Sigmoid colon (tissue), 7 donors: ENCODE measurements around the gene ZYG11A. TPM values are rescaled to one million over a fixed set of nuclear protein-coding genes. Genes with fewer than 3 reads are reported as not detected.
A peak's percentile ranks its signal among the peaks of the same experiment; 100 is the strongest.

Source experiments
- DNase-seq: peaks from one replicate; pipeline ENCODE4 v3.0.0-alpha.2; 2019
- H3K27ac ChIP-seq, 4 donors: fragments of 200-600 bp; sonication (generic); one replicate each; pipeline ENCODE4 v1.5.1; 2016 to 2019; ENCODE audit warnings: mild to moderate bottlenecking in 1 of 4
- H3K27me3 ChIP-seq, 3 donors: fragments of 200-600 bp; sonication (generic); one replicate each; pipeline ENCODE4 v1.5.1; 2019; ENCODE audit warnings: mild to moderate bottlenecking in 1 of 3
- H3K36me3 ChIP-seq, 4 donors: fragments of 200-600 bp; sonication (generic); one replicate each; pipeline ENCODE4 v1.5.1; 2016 to 2019
- H3K4me1 ChIP-seq, 4 donors: fragments of 200-600 bp; sonication (generic); one replicate each; pipeline ENCODE4 v1.5.1; 2017 to 2019
- H3K4me3 ChIP-seq, 4 donors: fragments of 200-600 bp; sonication (generic); one replicate each; pipeline ENCODE4 v1.5.1; 2017 to 2019; ENCODE audit warnings: mild to moderate bottlenecking in 2 of 4, moderate library complexity in 1 of 4
- H3K9me3 ChIP-seq, 4 donors: fragments of 200-600 bp in 3 of 4; sonication (generic) in 3 of 4; one replicate each; pipeline versions ENCODE4 v1.5.1 to v1.6.1; 2013 to 2019
- CTCF ChIP-seq, 4 experiments: fragments of 450-650 bp in 3 of 4; fragments of 200-600 bp in 1 of 4; IDR thresholded peaks; one replicate each; pipeline ENCODE4 v1.5.1; 2016 to 2019; ENCODE audit warnings: antibody characterized with exemption in 4 of 4, mild to moderate bottlenecking in 3 of 4, moderate library complexity in 2 of 4
- EP300 ChIP-seq, 4 donors: sonication (generic); formaldehyde crosslinking; IDR thresholded peaks; one replicate each; pipeline ENCODE4 v1.6.1; 2017; ENCODE audit warnings: antibody characterized with exemption in 4 of 4
- POLR2A ChIP-seq, 2 donors: fragments of 450-650 bp; IDR thresholded peaks; one replicate each; pipeline ENCODE4 v1.6.1; 2016; ENCODE audit warnings: antibody characterized with exemption in 2 of 2, mild to moderate bottlenecking in 2 of 2, moderate library complexity in 2 of 2
- POLR2AphosphoS5 ChIP-seq, 4 donors: sonication (generic); formaldehyde crosslinking; IDR thresholded peaks; one replicate each; pipeline ENCODE4 v1.6.1; 2017; ENCODE audit warnings: antibody characterized with exemption in 4 of 4
- WGBS, 2 donors: extraction: QIAGEN DNeasy Blood & Tissue Kit; methylation state at CpG; one replicate each; pipeline ENCODE4 v1.1.7; 2013; 5-methylcytosine and 5-hydroxymethylcytosine counted together
- intact Hi-C: fragments of 100-400 bp; cut with DNase I; formaldehyde crosslinking; loops from one replicate; pipeline ENCODE4 v1.15.1; 2023
- polyA plus RNA-seq, 3 donors: library from polyadenylated mRNA; stranded (reverse); fragments of 200-250 nt; gene quantifications; one replicate each; pipeline ENCODE4 v1.2.3, GENCODE V29; 2013
- total RNA-seq, 4 donors: library from RNA; depleted of rRNA; stranded (reverse); fragments of >200 nt; gene quantifications; one replicate each; pipeline ENCODE4 v1.1.0, GENCODE V29; 2016
- donor health status: healthy with polysubstance abuse.
- donor health status: Bipolar disorder and iron deficiency.
- donor health status: healthy.

Gene ZYG11A
- total and polyA plus RNA-seq, 7 donors = 0.07 TPM; not detected in 6

- DNase-seq = no peak
- peaks cover 0 to 13% (median 2%) of the 10 kb centered on the region in 4 donors for H3K4me1 ChIP-seq
- WGBS, 2 donors = 79 to 88% methylated on average over 2 of the region's 2 CpGs
- no peak overlapping the region for H3K4me3 ChIP-seq
- peaks cover 0 to 14% (median 4%) of the 10 kb centered on the region in 4 donors for H3K36me3 ChIP-seq
- no peaks in the 10 kb centered on the region for H3K9me3 ChIP-seq
- intact Hi-C loops = no loop called here
- H3K27me3 ChIP-seq = no peaks in the 10 kb centered on the region
- H3K27ac ChIP-seq = no peak overlapping the region
- no peak for TF ChIP-seq EP300 (IDR thresholded peaks at IDR 0.05)
- no peak for TF ChIP-seq POLR2A (IDR thresholded peaks at IDR 0.05)
- TF ChIP-seq POLR2AphosphoS5 (IDR thresholded peaks at IDR 0.05) = no peak
- TF ChIP-seq CTCF (IDR thresholded peaks at IDR 0.05) = no peak
Observed at GRCh38 chr1:52915211-52915854, 72.8 kb downstream of the ZYG11A start.

GRCh38 chr1:52915855-52916220, 73.3 kb downstream of the ZYG11A start:
- Histone ChIP-seq H3K4me1 (peaks cover 0 to 18% (median 6%) of the 10 kb centered on the region in 4 donors), H3K9me3 (no peaks in the 10 kb centered on the region), H3K27me3 (no peaks in the 10 kb centered on the region), H3K27ac (peak overlapping the region in 1 of 4 donors; percentile 23), H3K36me3 (peaks cover 0 to 14% (median 2%) of the 10 kb centered on the region in 4 donors), H3K4me3 (no peak overlapping the region)
- WGBS, 2 donors = 89 to 94% methylated on average over 7 of the region's 7 CpGs
- intact Hi-C loops = no loop called here
- TF ChIP-seq EP300 (IDR thresholded peaks at IDR 0.05) = no peak
- no peak for TF ChIP-seq CTCF (IDR thresholded peaks at IDR 0.05)
- no peak for TF ChIP-seq POLR2AphosphoS5 (IDR thresholded peaks at IDR 0.05)
- TF ChIP-seq POLR2A (IDR thresholded peaks at IDR 0.05) = no peak
- DNase-seq = no peak

GRCh38 chr1:52916241-52916975, 73.8 kb downstream of the ZYG11A start:
- peaks cover 0 to 18% (median 7%) of the 10 kb centered on the region in 4 donors for H3K4me1 ChIP-seq
- no peak overlapping the region for H3K4me3 ChIP-seq
- H3K27ac ChIP-seq = peak overlapping the region in 2 of 4 donors; percentile 4 to 29
- 85 to 88% methylated on average over 10 of the region's 10 CpGs for WGBS, 2 donors
- H3K27me3 ChIP-seq = no peaks in the 10 kb centered on the region
- TF ChIP-seq CTCF (IDR thresholded peaks at IDR 0.05) = no peak
- no peak for TF ChIP-seq POLR2A (IDR thresholded peaks at IDR 0.05)
- no peak for TF ChIP-seq POLR2AphosphoS5 (IDR thresholded peaks at IDR 0.05)
- TF ChIP-seq EP300 (IDR thresholded peaks at IDR 0.05) = no peak
- peaks cover 0 to 10% (median 0%) of the 10 kb centered on the region in 4 donors for H3K36me3 ChIP-seq
- intact Hi-C loops = no loop called here
- DNase-seq = no peak
- H3K9me3 ChIP-seq = no peaks in the 10 kb centered on the region

GRCh38 chr1:52917156-52917555, 74.6 kb downstream of the ZYG11A start:
- H3K27ac ChIP-seq = peak overlapping the region in 2 of 4 donors; percentile 4 to 29
- intact Hi-C loops = no loop called here
- no peaks in the 10 kb centered on the region for H3K9me3 ChIP-seq

More at GRCh38 chr1:52917156-52917555, 74.6 kb downstream of the ZYG11A start:
- Histone ChIP-seq H3K4me1 (peaks cover 0 to 18% (median 7%) of the 10 kb centered on the region in 4 donors), H3K4me3 (no peak overlapping the region), H3K27me3 (no peaks in the 10 kb centered on the region), H3K36me3 (peaks cover 0 to 6% (median 0%) of the 10 kb centered on the region in 4 donors)
- DNase-seq = peak; percentile 78
- WGBS, 2 donors = 81 to 87% methylated on average over 7 of the region's 7 CpGs
- TF ChIP-seq CTCF (IDR thresholded peaks at IDR 0.05) = no peak
- TF ChIP-seq POLR2AphosphoS5 (IDR thresholded peaks at IDR 0.05) = peak in 2 of 4 donors; percentile 60 to 64
